Measurements from ENCODE around the gene IGF1. TPM values are rescaled to one million over a fixed set of nuclear protein-coding genes. Genes with fewer than 3 reads are reported as not detected.

The IGF1 gene
- total RNA-seq, 2 experiments from 2014 or later: 0.10 to 0.19 TPM

- Mint-ChIP-seq H3K27ac (no peak overlapping the region), H3K4me3 (no peak overlapping the region), H3K4me1 (no peaks in the 10 kb centered on the region), H3K27me3 (peaks cover 9% of the 10 kb centered on the region), H3K36me3 (ENCODE audit: low read depth) (no peaks in the 10 kb centered on the region), H3K9me3 (no peaks in the 10 kb centered on the region)
- POLR2A ChIA-PET: no interaction called here
- no peak for DNase-seq
- CTCF ChIA-PET: interaction anchor here (0.8 kb wide), 1 partner anchor 36 kb away, joined by 3 read pairs; no protein-coding TSS in a partner anchor
Measured at GRCh38 chr12:102406033-102406584, 74.3 kb downstream of the IGF1 start.

- H3K27me3 Mint-ChIP-seq: peaks cover 14% of the 10 kb centered on the region
- no peaks in the 10 kb centered on the region for H3K4me1 Mint-ChIP-seq
- ChIA-PET POLR2A (no interaction called here), CTCF (no interaction called here)
- no peak overlapping the region for H3K4me3 Mint-ChIP-seq
- H3K9me3 Mint-ChIP-seq: no peaks in the 10 kb centered on the region
- no peak for DNase-seq
- H3K36me3 Mint-ChIP-seq (ENCODE audit: low read depth): no peaks in the 10 kb centered on the region
- H3K27ac Mint-ChIP-seq: no peak overlapping the region
Measured at GRCh38 chr12:102401087-102401486, 79.3 kb downstream of the IGF1 start.

GRCh38 chr12:102399653-102400052 lies 80.7 kb downstream of the IGF1 start:
- peaks cover 15% of the 10 kb centered on the region for H3K27me3 Mint-ChIP-seq
- no peak overlapping the region for H3K27ac Mint-ChIP-seq
- H3K4me3 Mint-ChIP-seq: no peak overlapping the region
- POLR2A ChIA-PET: no interaction called here
- H3K9me3 Mint-ChIP-seq: no peaks in the 10 kb centered on the region
- DNase-seq: no peak
- no peaks in the 10 kb centered on the region for H3K4me1 Mint-ChIP-seq
- CTCF ChIA-PET: no interaction called here
- no peaks in the 10 kb centered on the region for H3K36me3 Mint-ChIP-seq (ENCODE audit: low read depth)

- H3K9me3 Mint-ChIP-seq: no peaks in the 10 kb centered on the region
- H3K27me3 Mint-ChIP-seq: peaks cover 17% of the 10 kb centered on the region
- H3K4me1 Mint-ChIP-seq: no peaks in the 10 kb centered on the region
- ChIA-PET POLR2A (no interaction called here), CTCF (no interaction called here)
- no peak overlapping the region for H3K27ac Mint-ChIP-seq
- H3K4me3 Mint-ChIP-seq: no peak overlapping the region
- DNase-seq: no peak
- no peaks in the 10 kb centered on the region for H3K36me3 Mint-ChIP-seq (ENCODE audit: low read depth)
Measured at GRCh38 chr12:102396276-102396675, 84.1 kb downstream of the IGF1 start.

GRCh38 chr12:102394200-102394599 lies 86.2 kb downstream of the IGF1 start:
- Mint-ChIP-seq H3K4me1 (no peaks in the 10 kb centered on the region), H3K27ac (no peak overlapping the region)
- POLR2A ChIA-PET: no interaction called here

GRCh38 chr12:102390068-102390467 lies 90.3 kb downstream of the IGF1 start:
- Mint-ChIP-seq H3K27ac (no peak overlapping the region), H3K9me3 (no peaks in the 10 kb centered on the region), H3K4me3 (no peak overlapping the region), H3K36me3 (ENCODE audit: low read depth) (no peaks in the 10 kb centered on the region), H3K4me1 (no peaks in the 10 kb centered on the region), H3K27me3 (peaks cover 34% of the 10 kb centered on the region)
- ChIA-PET CTCF (no interaction called here), POLR2A (no interaction called here)
- no peak for DNase-seq

More at GRCh38 chr12:102394200-102394599, 86.2 kb downstream of the IGF1 start:
- Mint-ChIP-seq H3K36me3 (ENCODE audit: low read depth) (no peaks in the 10 kb centered on the region), H3K9me3 (no peaks in the 10 kb centered on the region), H3K4me3 (no peak overlapping the region), H3K27me3 (peaks cover 15% of the 10 kb centered on the region)
- CTCF ChIA-PET: no interaction called here
- no peak for DNase-seq

GRCh38 chr12:102388469-102388868 lies 91.9 kb downstream of the IGF1 start:
- Mint-ChIP-seq H3K4me1 (no peaks in the 10 kb centered on the region), H3K27ac (no peak overlapping the region), H3K27me3 (peaks cover 34% of the 10 kb centered on the region), H3K9me3 (peaks cover 2% of the 10 kb centered on the region), H3K36me3 (ENCODE audit: low read depth) (no peaks in the 10 kb centered on the region), H3K4me3 (no peak overlapping the region)
- CTCF ChIA-PET: no interaction called here
- POLR2A ChIA-PET: no interaction called here
- no peak for DNase-seq

- H3K4me1 Mint-ChIP-seq: no peaks in the 10 kb centered on the region
- ChIA-PET POLR2A (no interaction called here), CTCF (no interaction called here)
- peaks cover 2% of the 10 kb centered on the region for H3K9me3 Mint-ChIP-seq
- H3K4me3 Mint-ChIP-seq: no peak overlapping the region
- H3K27me3 Mint-ChIP-seq: peaks cover 34% of the 10 kb centered on the region
- no peak for DNase-seq
- no peaks in the 10 kb centered on the region for H3K36me3 Mint-ChIP-seq (ENCODE audit: low read depth)
- H3K27ac Mint-ChIP-seq: no peak overlapping the region
Measured at GRCh38 chr12:102385343-102385742, 95.0 kb downstream of the IGF1 start.

- no peak for DNase-seq
- Mint-ChIP-seq H3K27me3 (peaks cover 13% of the 10 kb centered on the region), H3K9me3 (peaks cover 1% of the 10 kb centered on the region), H3K27ac (no peak overlapping the region), H3K4me3 (no peak overlapping the region), H3K4me1 (no peaks in the 10 kb centered on the region), H3K36me3 (ENCODE audit: low read depth) (no peaks in the 10 kb centered on the region)
- ChIA-PET CTCF (no interaction called here), POLR2A (no interaction called here)
Measured at GRCh38 chr12:102379346-102380162, 100.8 kb downstream of the IGF1 start.

- ChIA-PET CTCF (no interaction called here), POLR2A (no interaction called here)
- H3K9me3 Mint-ChIP-seq: no peaks in the 10 kb centered on the region
- no peaks in the 10 kb centered on the region for H3K36me3 Mint-ChIP-seq (ENCODE audit: low read depth)
- DNase-seq: no peak
- peaks cover 4% of the 10 kb centered on the region for H3K4me1 Mint-ChIP-seq
- peaks cover 9% of the 10 kb centered on the region for H3K27me3 Mint-ChIP-seq
- H3K4me3 Mint-ChIP-seq: no peak overlapping the region
- no peak overlapping the region for H3K27ac Mint-ChIP-seq
Measured at GRCh38 chr12:102376781-102377180, 103.6 kb downstream of the IGF1 start.

GRCh38 chr12:102376181-102376747 lies 104.1 kb downstream of the IGF1 start:
- Mint-ChIP-seq H3K27ac (no peak overlapping the region), H3K4me1 (peaks cover 4% of the 10 kb centered on the region), H3K4me3 (no peak overlapping the region), H3K9me3 (no peaks in the 10 kb centered on the region), H3K27me3 (peaks cover 4% of the 10 kb centered on the region), H3K36me3 (ENCODE audit: low read depth) (no peaks in the 10 kb centered on the region)
- no peak for DNase-seq
- ChIA-PET POLR2A (no interaction called here), CTCF (no interaction called here)

- peaks cover 4% of the 10 kb centered on the region for H3K4me1 Mint-ChIP-seq
- ChIA-PET CTCF (no interaction called here), POLR2A (no interaction called here)
- no peaks in the 10 kb centered on the region for H3K27me3 Mint-ChIP-seq
- peaks cover under 1% of the 10 kb centered on the region for H3K9me3 Mint-ChIP-seq
- H3K4me3 Mint-ChIP-seq: no peak overlapping the region
- no peaks in the 10 kb centered on the region for H3K36me3 Mint-ChIP-seq (ENCODE audit: low read depth)
- no peak for DNase-seq
- no peak overlapping the region for H3K27ac Mint-ChIP-seq
Measured at GRCh38 chr12:102374190-102374589, 106.2 kb downstream of the IGF1 start.

GRCh38 chr12:102372087-102372486 lies 108.3 kb downstream of the IGF1 start:
- no peak overlapping the region for H3K4me3 Mint-ChIP-seq
- H3K4me1 Mint-ChIP-seq: peaks cover 4% of the 10 kb centered on the region
- DNase-seq: no peak
- ChIA-PET CTCF (no interaction called here), POLR2A (no interaction called here)
- no peak overlapping the region for H3K27ac Mint-ChIP-seq
- H3K36me3 Mint-ChIP-seq (ENCODE audit: low read depth): no peaks in the 10 kb centered on the region
- H3K9me3 Mint-ChIP-seq: peaks cover 6% of the 10 kb centered on the region
- no peaks in the 10 kb centered on the region for H3K27me3 Mint-ChIP-seq

GRCh38 chr12:102371165-102371564 lies 109.2 kb downstream of the IGF1 start:
- no peak for DNase-seq
- no peaks in the 10 kb centered on the region for H3K36me3 Mint-ChIP-seq (ENCODE audit: low read depth)
- H3K27ac Mint-ChIP-seq: no peak overlapping the region
- no peak overlapping the region for H3K4me3 Mint-ChIP-seq
- H3K9me3 Mint-ChIP-seq: peaks cover 6% of the 10 kb centered on the region
- peaks cover 4% of the 10 kb centered on the region for H3K4me1 Mint-ChIP-seq
- ChIA-PET POLR2A (no interaction called here), CTCF (no interaction called here)
- peaks cover 2% of the 10 kb centered on the region for H3K27me3 Mint-ChIP-seq

All from activated CD4-positive, alpha-beta T cell treated with anti-CD3 and anti-CD28 coated beads, Interleukin-2, amount 10 ng/mL, durations not matched to agents 7 days and 5 days (primary cell).